OCI-LY1 (cell line): ENCODE measurements around the gene SMIM21.

Experiments
- H2AFZ ChIP-seq: fragments of 200-600 bp; sonication (generic), shearing (Covaris generic); 2 replicates; pipeline ENCODE4 v1.6.0; 2014; ENCODE audit warnings: antibody characterized with exemption, mild to moderate bottlenecking, low read length
- H3F3A ChIP-seq: fragments of 200-600 bp; sonication (generic), shearing (Covaris generic); 2 replicates; pipeline ENCODE4 v1.6.0; 2014; ENCODE audit warnings: mild to moderate bottlenecking, antibody characterized with exemption, low read length, moderate library complexity; ENCODE audit not compliant: insufficient read depth
- H3K27ac ChIP-seq: fragments of 200-600 bp; sonication (generic); 2 replicates; pipeline ENCODE4 v1.5.1; 2014; ENCODE audit warnings: low read length, mixed run types, mild to moderate bottlenecking, low read depth; ENCODE audit not compliant: poor library complexity, severe bottlenecking
- H3K27me3 ChIP-seq: fragments of 200-600 bp; sonication (generic); 2 replicates; pipeline ENCODE4 v1.6.0; 2014; ENCODE audit warnings: antibody characterized with exemption, mild to moderate bottlenecking, low read length, moderate library complexity; ENCODE audit not compliant: insufficient read depth
- H3K36me3 ChIP-seq: fragments of 200-600 bp; sonication (generic); 2 replicates; pipeline ENCODE4 v1.6.1; 2014; ENCODE audit warnings: mild to moderate bottlenecking, antibody characterized with exemption, low read length, moderate library complexity, mixed read lengths; ENCODE audit not compliant: insufficient read depth
- H3K4me1 ChIP-seq: fragments of 200-600 bp; sonication (generic); 2 replicates; pipeline ENCODE4 v1.5.1; 2014; ENCODE audit warnings: mild to moderate bottlenecking, low read length, moderate library complexity; ENCODE audit not compliant: insufficient read depth, severe bottlenecking
- H3K4me2 ChIP-seq: fragments of 200-600 bp; sonication (generic), shearing (Covaris generic); 2 replicates; pipeline ENCODE4 v1.6.1; 2014; ENCODE audit warnings: low read length
- H3K4me3 ChIP-seq: fragments of 200-600 bp; sonication (generic); 2 replicates; pipeline ENCODE4 v1.5.1; 2014; ENCODE audit warnings: low read length, low read depth, mild to moderate bottlenecking, mixed read lengths; ENCODE audit not compliant: poor library complexity, severe bottlenecking
- H3K79me2 ChIP-seq: fragments of 200-600 bp; shearing (Covaris generic); 2 replicates; pipeline ENCODE4 v1.6.1; 2016; ENCODE audit warnings: mixed run types, low read length, mixed read lengths; ENCODE audit not compliant: insufficient read depth
- H3K9ac ChIP-seq: fragments of 200-600 bp; sonication (generic), shearing (Covaris generic); 2 replicates; pipeline ENCODE4 v1.6.1; 2014; ENCODE audit warnings: mild to moderate bottlenecking, low read length, mixed read lengths
- H3K9me2 ChIP-seq: fragments of 200-600 bp; sonication (generic), shearing (Covaris generic); 2 replicates; pipeline ENCODE4 v1.6.1; 2014; ENCODE audit warnings: low read depth, mild to moderate bottlenecking, low read length, mixed read lengths
- H3K9me3 ChIP-seq: fragments of 200-600 bp; shearing (Covaris generic); 2 replicates; pipeline ENCODE4 v1.6.1; 2014; ENCODE audit warnings: low read length, mixed read lengths
- H4K20me1 ChIP-seq: fragments of 200-600 bp; sonication (generic), shearing (Covaris generic); 2 replicates; pipeline ENCODE4 v1.6.0; 2016; ENCODE audit warnings: mild to moderate bottlenecking, low read length; ENCODE audit not compliant: insufficient read depth
- EZH2 ChIP-seq: fragments of 200-600 bp; sonication (generic), shearing (Covaris generic); IDR thresholded peaks from 2 replicates; pipeline ENCODE4 v1.8.0; 2017; ENCODE audit warnings: borderline replicate concordance, mixed run types, mild to moderate bottlenecking, antibody characterized with exemption, low read length, moderate library complexity, mixed read lengths
- TF ChIP-seq, protein P1 (sequence below): fragments of 200-600 bp; sonication (generic), shearing (Covaris generic); IDR thresholded peaks from 2 replicates; pipeline ENCODE4 v1.5.1; 2017; ENCODE audit warnings: mild to moderate bottlenecking, antibody characterized with exemption, low read length, moderate library complexity, mixed read lengths

The SMIM21 gene

DNA sequence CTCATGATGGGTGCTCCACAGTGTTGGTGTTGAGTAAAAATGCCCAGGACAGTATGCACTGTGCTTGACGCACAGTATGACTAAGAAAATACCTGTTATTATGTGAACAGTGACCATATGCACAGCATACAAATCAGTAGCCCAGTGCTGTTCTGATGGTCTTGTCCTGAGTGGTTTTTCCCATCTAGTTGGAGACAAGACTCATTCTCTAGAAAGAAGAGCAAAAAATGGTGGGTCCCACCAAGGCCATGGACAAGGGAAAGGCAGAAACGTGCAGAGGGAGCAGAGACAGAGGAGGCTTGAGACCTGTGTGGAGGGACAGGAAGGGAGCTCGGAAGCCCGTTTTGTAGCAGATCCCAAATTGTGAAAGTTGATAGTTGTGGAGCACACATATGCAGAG, 987 bp upstream of the SMIM21 start:
- Histone ChIP-seq H3K4me2 (no peak overlapping the region), H3K79me2 (no peaks in the 10 kb centered on the region), H3K27ac (no peak overlapping the region), H3K9me3 (no peaks in the 10 kb centered on the region), H4K20me1 (no peaks in the 10 kb centered on the region), H3K9me2 (no peaks in the 10 kb centered on the region), H3K4me3 (no peak overlapping the region), H3F3A (no peaks in the 10 kb centered on the region), H2AFZ (no peak overlapping the region), H3K9ac (no peak overlapping the region), H3K36me3 (no peaks in the 10 kb centered on the region), H3K27me3 (no peaks in the 10 kb centered on the region), H3K4me1 (no peaks in the 10 kb centered on the region)
- TF ChIP-seq EZH2 = no peak
- TF ChIP-seq, protein P1, sequence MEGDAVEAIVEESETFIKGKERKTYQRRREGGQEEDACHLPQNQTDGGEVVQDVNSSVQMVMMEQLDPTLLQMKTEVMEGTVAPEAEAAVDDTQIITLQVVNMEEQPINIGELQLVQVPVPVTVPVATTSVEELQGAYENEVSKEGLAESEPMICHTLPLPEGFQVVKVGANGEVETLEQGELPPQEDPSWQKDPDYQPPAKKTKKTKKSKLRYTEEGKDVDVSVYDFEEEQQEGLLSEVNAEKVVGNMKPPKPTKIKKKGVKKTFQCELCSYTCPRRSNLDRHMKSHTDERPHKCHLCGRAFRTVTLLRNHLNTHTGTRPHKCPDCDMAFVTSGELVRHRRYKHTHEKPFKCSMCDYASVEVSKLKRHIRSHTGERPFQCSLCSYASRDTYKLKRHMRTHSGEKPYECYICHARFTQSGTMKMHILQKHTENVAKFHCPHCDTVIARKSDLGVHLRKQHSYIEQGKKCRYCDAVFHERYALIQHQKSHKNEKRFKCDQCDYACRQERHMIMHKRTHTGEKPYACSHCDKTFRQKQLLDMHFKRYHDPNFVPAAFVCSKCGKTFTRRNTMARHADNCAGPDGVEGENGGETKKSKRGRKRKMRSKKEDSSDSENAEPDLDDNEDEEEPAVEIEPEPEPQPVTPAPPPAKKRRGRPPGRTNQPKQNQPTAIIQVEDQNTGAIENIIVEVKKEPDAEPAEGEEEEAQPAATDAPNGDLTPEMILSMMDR = no peak

- Histone ChIP-seq H3K4me1 (no peaks in the 10 kb centered on the region), H3K4me2 (no peak overlapping the region), H4K20me1 (no peaks in the 10 kb centered on the region), H3K36me3 (no peaks in the 10 kb centered on the region), H3K4me3 (no peak overlapping the region), H3K9me3 (no peaks in the 10 kb centered on the region), H3K79me2 (no peaks in the 10 kb centered on the region), H3K9me2 (no peaks in the 10 kb centered on the region), H3K27ac (no peak overlapping the region), H3K27me3 (no peaks in the 10 kb centered on the region), H3K9ac (no peak overlapping the region), H3F3A (no peaks in the 10 kb centered on the region), H2AFZ (no peak overlapping the region)
- no peak for TF ChIP-seq EZH2
- TF ChIP-seq, protein P1 = no peak
Observed at GRCh38 chr18:75422341-75422910, 5.1 kb downstream of the SMIM21 start.

DNA sequence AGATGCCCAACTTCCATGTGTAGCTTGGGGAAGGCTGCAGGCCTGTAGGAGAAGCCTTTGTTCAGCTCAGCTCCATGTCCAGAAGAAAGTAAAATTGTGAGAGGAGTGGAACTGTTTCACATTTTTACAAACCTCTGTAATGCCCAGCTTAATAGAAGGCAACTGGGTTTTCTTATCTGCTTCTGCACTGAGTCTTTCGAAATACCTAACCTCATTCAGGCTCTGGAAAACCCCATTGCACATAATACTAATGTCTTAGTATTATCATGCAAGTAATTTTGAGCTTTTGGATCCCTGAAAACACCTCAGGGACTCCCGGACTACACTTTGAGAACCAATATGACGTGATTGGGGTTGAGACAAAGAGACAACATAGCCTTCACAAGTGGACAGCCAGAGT, 5.8 kb downstream of the SMIM21 start:
- no peak overlapping the region for H3K27ac ChIP-seq
- H3K79me2 ChIP-seq = no peaks in the 10 kb centered on the region
- no peak overlapping the region for H3K4me3 ChIP-seq
- no peak overlapping the region for H3K9ac ChIP-seq
- H3K27me3 ChIP-seq = no peaks in the 10 kb centered on the region
- no peak overlapping the region for H2AFZ ChIP-seq
- no peaks in the 10 kb centered on the region for H3K36me3 ChIP-seq
- no peaks in the 10 kb centered on the region for H3F3A ChIP-seq
- no peaks in the 10 kb centered on the region for H3K9me3 ChIP-seq
- no peak overlapping the region for H3K4me2 ChIP-seq
- TF ChIP-seq, protein P1 = no peak
- TF ChIP-seq EZH2 = no peak
- no peaks in the 10 kb centered on the region for H3K4me1 ChIP-seq
- H3K9me2 ChIP-seq = no peaks in the 10 kb centered on the region
- H4K20me1 ChIP-seq = no peaks in the 10 kb centered on the region
